Lower lobe of right lung (tissue), 2 donors: ENCODE results near the gene CPT1B. TPM values are rescaled to one million over a fixed set of nuclear protein-coding genes. Genes with fewer than 3 reads are reported as not detected.

Experiments
- ATAC-seq, 2 donors: fragments of 200-7000 bp; cut with Tn5 transposase; one replicate each; pipeline ENCODE4 v1.9.1; 2020 to 2022; ENCODE audit warnings: mild to moderate bottlenecking in 2 of 2, moderate library complexity in 2 of 2
- DNase-seq: peaks from one replicate; pipeline ENCODE4 v3.0.0-alpha.2; 2020
- H3K27ac ChIP-seq: fragments of 200-600 bp; one replicate; pipeline ENCODE4 v1.8.0; 2022
- H3K27me3 ChIP-seq: fragments of 200-600 bp; one replicate; pipeline ENCODE4 v1.8.0; 2022; ENCODE audit warnings: low read depth
- H3K36me3 ChIP-seq: fragments of 200-600 bp; one replicate; pipeline ENCODE4 v1.8.0; 2022; ENCODE audit warnings: mild to moderate bottlenecking
- H3K4me1 ChIP-seq: fragments of 200-600 bp; one replicate; pipeline ENCODE4 v1.8.0; 2022
- H3K4me3 ChIP-seq: fragments of 200-600 bp; one replicate; pipeline ENCODE4 v1.8.0; 2022; ENCODE audit warnings: mild to moderate bottlenecking
- H3K9me3 ChIP-seq: fragments of 200-600 bp; one replicate; pipeline ENCODE4 v1.8.0; 2022
- CTCF ChIP-seq: fragments of 200-600 bp; IDR thresholded peaks from one replicate; pipeline ENCODE4 v1.8.0; 2022; ENCODE audit warnings: antibody characterized with exemption, mild to moderate bottlenecking
- intact Hi-C: fragments of 100-400 bp; cut with DNase I; formaldehyde crosslinking; loops from one replicate; pipeline ENCODE4 v1.11.0; 2022
- total RNA-seq: library from RNA; stranded (reverse); fragmentation: NEBNext Ultra II Directional; extraction: Animal tissue kit (Norgen Biotek cat#: 25700); gene quantifications from one replicate; pipeline ENCODE4 v1.2.1, GENCODE V29; 2021
- donor health status: DM: no; HTN: yes; CAD: no; lungs with severe emphysema.

CPT1B gene
- total RNA-seq, 1 donor from 2014 or later: 12.6 TPM

DNA sequence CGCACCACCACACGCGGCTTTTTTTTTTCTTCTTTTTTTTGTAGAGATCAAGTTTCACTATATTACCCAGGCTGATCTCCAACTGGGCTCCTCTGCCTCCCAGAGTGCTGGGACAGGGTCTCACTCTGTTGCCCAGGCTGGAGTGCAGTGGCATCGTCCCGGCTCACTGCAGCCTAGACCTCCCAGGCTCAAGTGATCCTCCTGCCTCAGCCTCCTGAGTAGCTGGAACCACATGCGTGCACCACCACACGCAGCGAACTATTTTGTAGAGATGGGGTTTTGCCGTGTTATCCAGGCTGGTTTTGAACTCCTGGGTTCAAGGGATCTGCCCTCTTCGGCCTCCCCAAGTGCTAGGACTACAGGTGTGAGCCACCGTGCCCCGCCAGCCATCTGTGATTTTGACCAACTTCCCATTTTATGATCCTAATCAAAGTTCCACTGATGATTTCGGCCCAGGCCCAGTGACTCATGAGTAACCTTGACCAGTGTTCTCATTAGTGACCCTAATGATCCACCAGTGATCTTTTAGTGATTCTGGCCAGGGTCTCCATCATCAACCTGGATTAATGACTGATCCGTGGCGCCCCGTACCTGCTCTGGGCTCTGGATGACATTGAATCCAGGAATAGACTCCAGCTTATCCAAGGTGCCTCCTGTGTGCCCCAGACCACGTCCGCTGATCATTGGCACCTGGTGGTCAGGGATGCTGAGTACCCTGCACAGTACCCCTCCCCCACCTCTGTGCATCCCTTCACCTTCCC is 50.1 kb downstream of the CPT1B start:
- Histone ChIP-seq H3K36me3 (peaks cover 12% of the 10 kb centered on the region), H3K27ac (peak overlapping the region; percentile 93), H3K9me3 (no peaks in the 10 kb centered on the region), H3K4me3 (peak overlapping the region; percentile 79), H3K4me1 (peaks cover 53% of the 10 kb centered on the region), H3K27me3 (no peaks in the 10 kb centered on the region)
- intact Hi-C loops: no loop called here
- ATAC-seq: no peak
- peak; percentile 46 for DNase-seq
- no peak for TF ChIP-seq CTCF

DNA sequence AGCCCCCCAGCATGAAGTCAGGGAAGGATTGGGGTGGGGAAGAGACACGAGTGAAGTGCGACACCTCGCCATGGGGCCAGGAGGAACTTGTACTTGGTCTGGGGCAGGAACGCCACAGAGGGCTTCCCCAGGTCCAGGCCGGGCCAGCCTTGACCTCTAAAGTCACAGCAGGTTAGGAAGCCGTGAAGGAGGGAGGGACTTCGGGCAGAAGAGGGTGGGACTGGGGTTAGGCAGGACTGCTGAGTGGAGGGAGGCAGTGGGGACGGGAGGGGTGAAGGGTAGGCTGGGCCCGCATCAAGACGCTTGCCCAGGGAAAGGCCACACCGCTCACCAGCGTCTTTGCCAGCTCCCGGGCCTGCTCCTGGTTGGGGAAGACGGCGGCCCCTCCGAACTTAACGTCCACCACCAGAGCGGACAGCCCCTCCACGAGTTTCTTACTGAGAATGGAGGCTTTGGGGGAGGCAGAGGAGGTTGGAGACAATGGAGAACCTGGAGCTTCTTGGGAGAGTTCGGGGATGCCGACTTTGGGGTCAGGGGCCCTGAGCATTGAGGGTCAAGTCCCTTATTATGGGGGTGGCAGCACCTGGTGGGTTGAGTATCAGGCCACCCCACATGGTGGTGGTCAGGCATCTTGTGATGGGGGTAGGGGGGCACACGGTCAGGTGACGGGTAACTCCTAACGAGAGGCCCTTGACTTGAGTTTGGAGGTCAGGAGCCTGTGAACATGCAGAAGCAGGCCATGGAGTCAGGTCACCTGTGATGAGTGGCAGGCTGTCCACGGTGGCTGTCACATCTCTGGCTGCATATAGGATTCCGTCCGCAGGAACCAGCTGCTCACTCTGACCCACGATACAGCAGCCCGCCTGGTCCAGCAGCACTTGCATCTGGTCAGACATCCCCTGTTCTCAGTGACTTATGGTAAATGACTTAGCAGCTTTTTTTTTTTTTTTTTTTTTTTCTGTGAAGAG is 51.1 kb downstream of the CPT1B start:
- ATAC-seq: peak; percentile 5 to 12
- peak; percentile 85 for DNase-seq
- Histone ChIP-seq H3K4me3 (peak overlapping the region; percentile 79), H3K27me3 (no peaks in the 10 kb centered on the region), H3K9me3 (no peaks in the 10 kb centered on the region), H3K36me3 (peaks cover 21% of the 10 kb centered on the region), H3K4me1 (peaks cover 45% of the 10 kb centered on the region), H3K27ac (peak overlapping the region; percentile 93)
- TF ChIP-seq CTCF: no peak
- intact Hi-C loops: no loop called here

- peaks cover 30% of the 10 kb centered on the region for H3K36me3 ChIP-seq
- peaks cover 45% of the 10 kb centered on the region for H3K4me1 ChIP-seq
- H3K9me3 ChIP-seq: no peaks in the 10 kb centered on the region
- DNase-seq: peak; percentile 89
- TF ChIP-seq CTCF: peak; percentile 82
- intact Hi-C loops: no loop called here
- H3K27ac ChIP-seq: peak overlapping the region; percentile 93
- H3K4me3 ChIP-seq: peak overlapping the region; percentile 79
- H3K27me3 ChIP-seq: no peaks in the 10 kb centered on the region
- ATAC-seq: peak; percentile 36 to 54
Measured at GRCh38 chr22:50526108-50526833, 52.0 kb downstream of the CPT1B start.

DNA sequence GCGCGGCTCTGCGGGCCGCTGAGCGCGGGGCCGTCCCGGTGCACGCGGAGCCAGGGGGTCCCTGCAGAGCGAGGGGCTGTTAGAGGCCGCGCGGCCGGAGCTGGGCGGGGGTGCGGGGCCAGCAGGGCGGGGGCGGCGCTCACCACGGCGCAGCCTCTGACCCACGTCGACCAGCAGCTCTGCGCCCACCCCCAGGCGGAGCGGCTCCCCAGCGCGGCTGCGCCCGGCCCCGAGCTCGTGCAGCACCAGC is 52.4 kb downstream of the CPT1B start:
- TF ChIP-seq CTCF: no peak

GRCh38 chr22:50525104-50525857 is 52.9 kb downstream of the CPT1B start, which contains the start of gene SCO2:
Gene SCO2 (minus strand): TSS chr22:50525598. CDS start chr22:50524411, 1,187 bp downstream.
- peak; percentile 63 to 74 for ATAC-seq
- Histone ChIP-seq H3K4me3 (peak within 1 kb of the TSS; percentile 79), H3K36me3 (peaks cover 38% of the 10 kb centered on the region), H3K27ac (peak within 1 kb of the TSS; percentile 93), H3K9me3 (no peaks in the 10 kb centered on the region), H3K4me1 (peaks cover 45% of the 10 kb centered on the region), H3K27me3 (no peaks in the 10 kb centered on the region)
- peak; percentile 38 for TF ChIP-seq CTCF
- intact Hi-C loops: no loop called here
- peak; percentile 98 for DNase-seq

More for the DNA sequence above, 52.4 kb downstream of the CPT1B start:
- DNase-seq (no peak), ATAC-seq (no peak)
- Histone ChIP-seq H3K27me3 (no peaks in the 10 kb centered on the region), H3K9me3 (no peaks in the 10 kb centered on the region), H3K4me3 (peak overlapping the region; percentile 79), H3K36me3 (peaks cover 35% of the 10 kb centered on the region), H3K27ac (peak overlapping the region; percentile 93), H3K4me1 (peaks cover 45% of the 10 kb centered on the region)
- intact Hi-C loops: no loop called here
